BE2C (cell line): ENCODE results near the gene PKIG.

ENCODE experiments used
- DNase-seq: peaks from one replicate; pipeline ENCODE4 v3.0.0-alpha.2; 2020
- H3K27me3 ChIP-seq: fragments of 250-450 bp; sonication (Bioruptor Pico); 2 replicates; pipeline ENCODE4 v1.5.1; 2020; ENCODE audit warnings: mild to moderate bottlenecking
- H3K36me3 ChIP-seq: fragments of 250-450 bp; sonication (Bioruptor Pico); 2 replicates; pipeline ENCODE4 v1.5.1; 2020; ENCODE audit warnings: mild to moderate bottlenecking
- H3K4me1 ChIP-seq: fragments of 250-450 bp; sonication (Bioruptor Pico); 2 replicates; pipeline ENCODE4 v1.5.1; 2020
- H3K4me3 ChIP-seq: 2 replicates; pipeline ENCODE4 v1.5.1; 2011; ENCODE audit warnings: low read depth, low read length
- H3K9me3 ChIP-seq: fragments of 250-450 bp; sonication (Bioruptor Pico); 2 replicates; pipeline ENCODE4 v1.5.1; 2020
- CTCF ChIP-seq: IDR thresholded peaks from 2 replicates; pipeline ENCODE4 v1.5.1; 2012; ENCODE audit warnings: mild to moderate bottlenecking, low read depth, low read length

Gene PKIG

DNA sequence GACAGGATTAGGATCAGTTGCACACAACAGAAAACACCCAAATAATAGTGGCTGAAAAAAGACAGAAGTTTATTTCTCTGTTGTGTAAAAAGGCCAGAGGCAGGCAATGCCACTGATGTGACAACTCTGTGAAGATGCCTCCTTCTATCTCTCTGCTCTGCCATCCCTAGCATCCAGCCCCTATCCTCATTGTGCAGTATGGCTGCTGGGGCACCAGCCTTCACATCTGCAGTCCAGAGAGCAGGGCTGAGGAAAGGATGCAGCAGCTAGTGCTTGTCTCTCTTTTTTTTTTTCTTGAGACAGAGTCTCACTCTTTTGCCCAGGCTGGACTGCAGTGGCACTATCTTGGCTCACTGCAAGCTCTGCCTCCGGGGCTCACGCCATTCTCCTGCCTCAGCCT, 75.5 kb downstream of the PKIG start:
- H3K4me3 ChIP-seq, result no peak overlapping the region
- H3K36me3 ChIP-seq, result no peaks in the 10 kb centered on the region
- H3K9me3 ChIP-seq, result no peaks in the 10 kb centered on the region
- peaks cover 6% of the 10 kb centered on the region; the same call in 1 of the 2 replicates for H3K27me3 ChIP-seq
- no peak for DNase-seq
- TF ChIP-seq CTCF, result no peak
- no peaks in the 10 kb centered on the region for H3K4me1 ChIP-seq

DNA sequence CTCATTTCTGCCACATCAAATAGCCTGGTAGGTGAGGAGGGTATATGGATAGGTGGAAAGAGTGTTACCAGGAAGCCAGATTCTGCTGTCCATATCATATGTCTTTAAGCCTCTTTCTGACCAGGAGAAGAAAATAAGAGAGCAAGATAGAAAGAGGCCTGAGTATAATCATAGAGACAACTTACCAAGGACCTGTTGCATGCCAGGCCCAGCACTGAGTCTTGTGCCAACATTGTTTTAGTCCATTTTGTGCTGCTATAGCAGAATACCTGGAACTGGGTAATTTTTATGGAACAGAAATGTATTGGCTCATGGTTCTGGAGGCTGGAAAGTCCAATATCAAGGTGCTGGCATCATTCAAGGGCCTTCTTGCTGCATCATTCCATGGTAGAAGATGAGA, 76.4 kb downstream of the PKIG start:
- no peak for TF ChIP-seq CTCF
- DNase-seq, result no peak
- Histone ChIP-seq H3K36me3 (no peaks in the 10 kb centered on the region), H3K27me3 (peaks cover 3% of the 10 kb centered on the region; the same call in 1 of the 2 replicates), H3K4me1 (no peaks in the 10 kb centered on the region), H3K4me3 (no peak overlapping the region), H3K9me3 (no peaks in the 10 kb centered on the region)

DNA sequence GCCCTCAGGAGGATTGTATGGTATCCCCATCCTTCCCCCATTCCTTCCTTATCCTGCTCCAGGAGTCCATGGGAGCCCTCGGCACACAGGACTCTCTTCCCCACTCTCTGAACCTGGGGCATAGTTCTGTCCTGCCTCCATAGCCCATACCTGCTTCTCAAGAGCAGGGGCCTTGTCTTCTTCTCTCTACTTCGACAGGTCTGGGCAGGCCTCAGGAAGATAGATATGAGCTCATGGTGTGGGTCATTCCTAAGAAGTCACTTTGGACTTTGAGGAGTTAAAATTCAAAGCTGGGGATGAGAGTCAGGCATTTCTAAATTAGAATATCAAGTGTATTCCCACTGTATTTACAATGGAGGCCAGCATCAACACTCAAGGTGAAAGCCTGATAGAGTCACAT, 77.6 kb downstream of the PKIG start:
- DNase-seq, result no peak
- Histone ChIP-seq H3K4me1 (no peaks in the 10 kb centered on the region), H3K27me3 (peaks cover 2% of the 10 kb centered on the region; the same call in 1 of the 2 replicates), H3K36me3 (no peaks in the 10 kb centered on the region), H3K4me3 (no peak overlapping the region), H3K9me3 (no peaks in the 10 kb centered on the region)
- TF ChIP-seq CTCF, result no peak

GRCh38 chr20:44660581-44660980, 78.2 kb downstream of the PKIG start:
- DNase-seq, result no peak
- Histone ChIP-seq H3K9me3 (no peaks in the 10 kb centered on the region), H3K27me3 (no peaks in the 10 kb centered on the region), H3K4me1 (no peaks in the 10 kb centered on the region), H3K36me3 (no peaks in the 10 kb centered on the region), H3K4me3 (no peak overlapping the region)
- no peak for TF ChIP-seq CTCF

DNA sequence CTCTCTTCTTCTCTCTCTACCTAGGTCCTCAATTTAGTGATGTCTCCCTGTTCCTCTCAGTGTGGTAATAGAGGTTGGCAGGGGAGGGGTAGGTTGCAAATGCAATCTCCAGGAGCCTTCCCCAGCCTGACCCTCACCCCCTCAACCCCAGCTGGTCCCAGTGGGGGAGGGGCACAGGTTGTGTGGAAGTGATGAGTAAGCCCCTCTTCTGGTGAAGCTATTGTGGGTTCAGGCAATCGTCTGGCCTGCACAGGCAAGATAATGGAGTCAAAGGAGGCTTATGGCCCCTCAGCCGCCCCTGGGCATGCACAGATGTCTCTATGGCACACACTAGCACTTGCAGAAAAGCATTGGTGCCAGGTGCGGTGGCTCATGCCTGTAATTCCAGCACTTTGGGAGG, 79.9 kb downstream of the PKIG start:
- H3K9me3 ChIP-seq, result no peaks in the 10 kb centered on the region
- no peak for TF ChIP-seq CTCF
- H3K4me3 ChIP-seq, result no peak overlapping the region
- H3K27me3 ChIP-seq, result peaks cover 4% of the 10 kb centered on the region; the same call in 1 of the 2 replicates
- H3K4me1 ChIP-seq, result no peaks in the 10 kb centered on the region
- no peaks in the 10 kb centered on the region for H3K36me3 ChIP-seq
- no peak for DNase-seq

GRCh38 chr20:44664131-44664530, 81.8 kb downstream of the PKIG start:
- TF ChIP-seq CTCF, result no peak
- DNase-seq, result no peak
- Histone ChIP-seq H3K36me3 (no peaks in the 10 kb centered on the region), H3K9me3 (no peaks in the 10 kb centered on the region), H3K4me3 (no peak overlapping the region), H3K27me3 (peaks cover 4% of the 10 kb centered on the region; the same call in 1 of the 2 replicates), H3K4me1 (no peaks in the 10 kb centered on the region)
